Mucosa of gallbladder (tissue), 1 donor: ENCODE results near the gene TAF6L. TPM values are rescaled to one million over a fixed set of nuclear protein-coding genes. Genes with fewer than 3 reads are reported as not detected.
"Not testable (repeated sequence)": the region's sequence is repeated elsewhere in the genome, so short reads cannot be mapped to it uniquely, and the experiment has no call there.

Experiments
- DNase-seq: peaks from one replicate; pipeline ENCODE4 v3.0.0-alpha.2; 2020; ENCODE audit warnings: low spot score
- total RNA-seq: library from RNA; stranded (reverse); gene quantifications from one replicate; pipeline ENCODE4 v1.2.1, GENCODE V29; 2021
- donor health status: DM: no; HTN: no; CAD: no.

Gene TAF6L
- total RNA-seq, 1 donor from 2014 or later: 24.0 TPM

DNA sequence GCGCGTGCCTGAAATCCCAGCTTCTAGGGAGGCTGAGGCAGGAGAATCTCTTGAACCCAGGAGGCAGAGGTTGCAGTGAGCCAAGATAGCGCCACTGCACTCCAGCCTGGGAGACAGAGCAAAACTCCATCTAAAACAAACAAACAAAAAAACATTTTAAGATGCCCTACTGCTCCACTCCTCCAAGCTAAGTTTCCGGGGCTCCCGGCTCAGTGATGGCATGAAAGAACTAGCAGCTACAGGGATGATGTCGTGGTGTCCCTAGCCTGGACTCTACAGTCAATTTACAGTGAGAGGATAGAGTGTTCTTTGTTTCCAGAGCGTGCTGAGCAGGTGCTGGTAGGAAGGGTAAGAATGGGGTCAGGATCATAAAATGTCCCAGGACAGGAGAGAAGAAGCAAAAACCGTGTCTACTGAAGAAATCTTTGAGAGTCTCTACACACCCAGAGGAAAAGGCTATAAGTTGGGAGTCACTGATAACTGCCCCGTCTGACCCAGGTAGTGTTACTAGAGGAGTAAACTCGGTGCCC is 16.0 kb upstream of the TAF6L start:
- DNase-seq: no peak

- DNase-seq: no peak
Measured at GRCh38 chr11:62757846-62758788, 13.1 kb upstream of the TAF6L start.

DNA sequence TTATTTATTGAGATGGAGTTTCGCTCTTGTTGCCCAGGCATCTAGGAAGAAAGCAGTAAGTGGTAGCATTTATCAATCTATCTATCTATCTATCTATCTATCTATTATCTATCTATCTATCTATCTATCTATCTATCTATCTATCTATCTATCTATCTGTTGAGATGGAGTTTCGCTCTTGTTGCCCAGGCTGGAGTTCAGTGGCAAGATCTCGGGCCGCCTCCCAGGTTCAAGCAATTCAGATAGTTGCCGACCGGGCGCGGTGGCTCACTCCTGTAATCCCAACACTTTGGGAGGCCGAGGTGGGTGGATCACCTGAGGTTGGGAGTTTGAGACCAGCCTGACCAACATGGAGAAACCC is 10.3 kb upstream of the TAF6L start:
- not testable (repeated sequence) for DNase-seq

DNA sequence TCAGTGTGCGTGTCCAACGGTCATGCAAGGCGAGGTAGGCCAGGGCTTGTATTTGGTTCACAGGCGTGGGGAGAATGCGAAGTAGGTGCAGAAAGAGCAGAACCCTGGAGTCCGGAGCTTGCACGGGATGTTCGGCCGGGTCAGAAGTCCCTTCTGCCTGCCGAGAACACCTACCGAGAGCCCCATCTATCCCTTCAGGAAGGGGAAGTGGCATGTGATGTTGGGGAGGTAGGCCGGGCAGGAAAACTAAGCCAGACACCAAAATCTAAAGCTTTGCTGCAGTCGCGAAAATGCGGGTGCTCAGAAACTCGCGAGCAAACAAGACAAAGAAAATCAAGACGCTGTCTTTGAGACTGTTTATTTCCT is 435 bp upstream of the TAF6L start:
- no peak for DNase-seq

DNA sequence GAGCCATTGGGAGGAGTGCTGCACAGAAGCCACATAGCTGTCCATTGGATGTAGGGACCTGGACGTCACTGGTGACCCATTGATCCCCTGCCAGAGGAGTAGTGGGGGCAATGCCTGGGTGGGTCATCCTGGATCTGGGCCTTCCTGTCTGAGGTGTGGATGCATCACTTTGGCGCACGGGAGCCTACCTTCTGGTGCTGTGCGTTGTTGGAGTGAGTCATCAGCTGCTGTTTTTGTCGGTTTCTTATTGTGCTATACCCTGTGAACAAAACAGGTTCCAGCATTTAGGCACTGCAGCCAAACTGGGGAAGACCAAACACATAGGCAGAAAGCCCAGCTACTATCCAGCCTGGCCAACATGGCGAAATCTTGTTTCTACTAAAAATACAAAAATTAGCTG is 3.2 kb downstream of the TAF6L start:
- no peak for DNase-seq

GRCh38 chr11:62775646-62776045 is 4.5 kb downstream of the TAF6L start:
- no peak for DNase-seq

- DNase-seq: no peak
Measured at GRCh38 chr11:62777389-62777788, 6.2 kb downstream of the TAF6L start.

DNA sequence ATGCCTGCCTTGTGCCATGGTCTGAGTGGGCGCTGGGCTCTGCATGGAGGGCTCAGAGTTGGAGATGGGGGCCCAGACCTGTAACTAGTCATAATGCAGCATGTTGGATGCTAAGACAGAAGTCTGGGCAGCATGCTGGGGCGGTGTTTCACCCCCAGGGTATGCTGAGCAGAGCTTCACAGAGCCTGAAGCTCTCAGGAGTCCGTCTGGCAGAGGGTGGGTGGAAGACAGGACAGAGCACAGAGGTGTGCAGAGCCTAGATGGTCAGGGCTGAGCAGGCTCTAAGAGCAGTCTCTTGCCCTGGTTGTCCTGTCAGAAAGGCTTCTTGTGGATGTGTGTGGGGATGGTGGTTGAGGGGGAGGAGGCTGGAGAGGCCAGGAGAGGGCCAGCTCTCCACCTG is 7.2 kb downstream of the TAF6L start:
- DNase-seq: no peak

DNA sequence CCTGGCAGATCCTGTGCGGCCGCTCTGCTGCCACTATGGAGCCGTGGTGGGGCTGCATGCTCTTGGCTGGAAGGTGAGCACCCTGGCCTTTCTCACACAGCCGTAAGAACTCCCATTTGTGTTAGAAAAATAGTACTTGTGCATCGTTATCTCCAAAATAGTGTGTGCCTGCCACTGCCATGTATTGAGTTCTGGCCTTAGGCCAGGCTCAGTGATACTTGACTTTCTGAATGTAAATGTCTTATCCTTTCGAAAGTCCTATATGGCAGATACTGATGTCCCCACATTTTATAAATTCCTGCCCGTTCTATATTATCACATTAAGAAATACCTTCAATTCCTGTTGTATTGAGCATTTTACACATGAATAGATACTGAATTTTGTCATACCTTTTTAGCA is 11.6 kb downstream of the TAF6L start:
- no peak for DNase-seq

DNA sequence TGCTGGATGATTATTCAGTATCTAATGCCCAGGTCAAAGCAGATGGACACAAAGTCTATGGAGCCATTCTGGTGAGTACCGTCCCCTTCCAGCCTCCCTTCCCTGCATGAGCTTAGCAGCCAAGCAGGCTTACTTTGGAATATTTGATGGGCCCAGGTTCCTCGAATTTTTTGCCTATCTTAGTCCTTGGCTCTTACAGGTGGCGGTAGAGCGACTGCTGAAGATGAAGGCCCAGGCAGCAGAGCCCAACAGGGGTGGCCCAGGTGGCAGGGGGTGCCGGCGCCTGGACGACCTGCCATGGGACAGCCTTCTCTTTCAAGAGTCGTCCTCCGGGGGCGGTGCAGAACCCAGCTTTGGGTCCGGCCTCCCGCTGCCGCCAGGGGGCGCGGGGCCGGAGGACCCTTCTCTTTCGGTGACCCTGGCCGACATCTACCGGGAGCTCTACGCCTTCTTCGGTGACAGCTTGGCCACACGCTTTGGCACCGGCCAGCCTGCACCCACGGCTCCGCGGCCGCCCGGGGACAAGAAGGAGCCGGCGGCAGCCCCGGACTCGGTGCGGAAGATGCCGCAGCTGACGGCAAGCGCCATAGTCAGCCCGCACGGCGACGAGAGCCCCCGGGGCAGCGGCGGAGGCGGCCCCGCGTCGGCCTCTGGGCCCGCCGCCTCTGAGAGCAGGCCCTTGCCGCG is 15.3 kb downstream of the TAF6L start:
- DNase-seq: peak; percentile 89

- peak; percentile 99 for DNase-seq
Measured at GRCh38 chr11:62787005-62787759, 16.0 kb downstream of the TAF6L start, which contains the start of gene TMEM179B. Gene TMEM179B (plus strand): TSS chr11:62787402. CDS start chr11:62787432, 30 bp downstream.

DNA sequence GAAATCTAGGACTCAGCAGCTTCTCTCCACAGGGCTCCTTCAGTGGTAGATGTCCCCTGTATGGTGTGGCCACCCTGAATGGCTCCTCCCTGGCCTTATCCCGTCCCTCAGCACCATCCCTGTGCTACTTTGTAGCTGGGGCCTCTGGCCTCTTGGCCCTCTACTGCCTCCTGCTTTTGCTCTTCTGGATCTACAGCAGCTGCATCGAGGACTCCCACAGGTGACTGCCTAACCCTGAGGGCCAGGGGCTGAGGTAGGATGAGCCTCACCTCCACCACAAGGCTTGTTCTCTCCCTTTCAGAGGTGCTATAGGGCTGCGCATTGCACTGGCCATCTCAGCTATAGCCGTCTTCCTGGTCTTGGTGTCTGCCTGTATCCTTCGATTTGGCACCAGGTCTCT is 17.8 kb downstream of the TAF6L start:
- DNase-seq: no peak

DNA sequence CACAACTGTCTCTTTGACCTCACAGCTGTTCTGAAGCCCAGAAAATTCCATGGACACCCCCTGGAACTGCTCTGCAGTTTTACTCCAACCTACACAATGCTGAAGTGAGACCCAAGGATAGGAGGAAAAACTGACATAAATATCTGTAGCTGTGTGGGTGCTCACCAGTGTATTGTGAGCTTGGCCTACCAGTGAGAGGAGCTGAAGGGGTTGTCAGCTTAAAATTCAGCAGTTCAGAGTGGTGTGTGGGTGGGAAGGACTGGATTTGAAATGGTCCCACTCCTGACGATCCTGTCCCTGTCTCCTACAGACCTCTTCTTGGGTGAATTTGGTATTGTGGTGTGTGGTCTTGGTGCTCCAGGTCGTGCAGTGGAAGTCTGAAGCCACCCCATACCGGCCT is 18.4 kb downstream of the TAF6L start:
- no peak for DNase-seq

DNA sequence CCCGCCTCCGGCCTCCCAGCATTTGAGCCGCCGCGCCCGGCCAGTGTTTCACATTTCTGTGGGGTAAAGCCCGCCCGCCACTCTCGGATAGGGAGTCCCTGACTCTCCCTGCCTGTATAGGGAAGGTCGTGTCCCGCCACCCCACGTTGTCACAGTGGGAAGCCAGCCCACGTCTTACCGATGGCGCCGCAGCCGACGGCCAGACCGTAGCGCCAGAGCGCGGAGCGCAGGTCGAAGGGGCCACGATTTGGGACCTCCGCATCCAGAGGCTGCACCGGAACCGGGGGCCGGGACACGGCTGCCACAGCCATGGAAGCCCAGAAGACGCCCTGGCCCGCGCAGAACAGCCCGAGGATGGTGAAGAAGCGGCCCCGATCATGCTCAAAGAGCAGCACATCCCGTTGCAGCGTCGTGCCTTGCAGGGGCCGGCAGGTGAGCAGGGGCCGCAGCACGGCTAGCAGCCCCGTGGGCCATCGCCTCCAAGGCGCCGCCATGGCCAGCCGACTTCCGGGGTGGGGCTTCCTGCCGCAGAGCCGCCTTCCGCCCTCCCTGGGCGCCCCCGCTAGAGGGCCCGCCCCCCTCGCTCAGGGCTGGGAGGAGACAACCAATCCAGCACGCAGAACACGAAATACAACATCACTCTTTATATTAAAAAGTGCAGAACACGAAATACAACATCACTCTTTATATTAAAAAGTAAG is 20.5 kb downstream of the TAF6L start, which contains the start of gene TMEM223:
TSS of gene TMEM223 (minus strand) at position 506 of the 701 bp plus-strand sequence. CDS start at position 494, 12 bp downstream.
- DNase-seq: peak; percentile 87

DNA sequence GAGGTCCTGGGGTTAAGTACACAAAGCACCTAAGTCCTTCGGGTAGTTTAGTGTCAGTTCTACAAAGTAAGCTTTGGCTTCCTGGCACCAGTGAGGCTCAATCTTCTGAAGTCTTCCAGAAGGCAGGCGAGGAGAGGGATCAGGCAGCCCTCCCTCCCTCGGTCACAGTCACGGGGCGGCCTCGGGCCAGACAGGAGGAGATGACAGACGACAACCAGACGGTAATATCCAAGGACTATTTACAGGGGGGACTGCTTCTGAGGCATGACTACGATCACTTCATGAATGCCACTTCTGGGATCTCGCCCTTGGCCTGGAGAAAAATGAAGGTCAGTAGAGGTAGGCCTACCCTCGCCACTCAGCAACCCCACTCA is 21.0 kb downstream of the TAF6L start:
- DNase-seq: no peak

GRCh38 chr11:62794201-62794775 is 23.1 kb downstream of the TAF6L start:
- DNase-seq: no peak

DNA sequence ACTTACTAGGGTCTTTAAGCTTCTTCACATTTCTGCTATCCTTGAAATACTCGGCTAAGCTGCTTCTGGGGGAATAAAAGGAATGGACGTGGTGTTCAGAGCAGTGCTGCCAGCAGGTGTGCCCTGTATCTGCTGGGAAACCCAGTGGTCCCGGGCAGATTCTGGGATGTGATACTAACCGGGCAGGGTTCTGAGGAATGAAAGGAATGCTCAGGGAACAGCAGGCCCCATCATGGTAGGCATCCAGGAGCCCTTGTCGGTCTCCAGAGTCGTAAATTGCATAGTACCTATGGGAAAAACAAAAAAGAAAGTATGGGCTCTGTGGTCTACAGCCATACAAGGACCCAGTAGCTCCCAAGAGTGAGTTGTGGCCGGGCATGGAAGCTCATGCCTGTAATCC is 25.1 kb downstream of the TAF6L start:
- DNase-seq: no peak

DNA sequence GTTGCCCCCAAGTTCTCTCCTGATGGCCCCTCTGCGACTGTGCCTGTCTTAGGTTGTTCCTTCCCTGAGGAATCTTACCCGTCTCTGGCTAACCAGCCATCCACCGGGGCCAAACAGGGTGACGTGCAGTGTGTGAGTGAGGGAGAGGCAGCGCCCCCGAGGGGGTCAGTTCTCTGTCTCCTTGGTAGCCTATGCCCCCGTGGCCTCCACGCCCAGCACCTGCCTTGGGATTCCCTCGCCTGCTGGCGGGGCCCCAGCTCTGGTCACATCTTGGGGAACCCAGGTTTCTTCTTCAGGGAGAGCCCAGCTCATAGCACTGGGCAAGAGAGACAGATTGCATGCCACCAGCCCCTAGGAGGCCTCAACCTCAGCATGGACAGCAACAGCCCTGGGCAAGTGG is 28.3 kb downstream of the TAF6L start:
- DNase-seq: no peak

GRCh38 chr11:62801071-62801470 is 29.9 kb downstream of the TAF6L start:
- no peak for DNase-seq

- no peak for DNase-seq
Measured at GRCh38 chr11:62804310-62805075, 33.3 kb downstream of the TAF6L start.
